Measurements from ENCODE around the gene SH2B3.

DNA sequence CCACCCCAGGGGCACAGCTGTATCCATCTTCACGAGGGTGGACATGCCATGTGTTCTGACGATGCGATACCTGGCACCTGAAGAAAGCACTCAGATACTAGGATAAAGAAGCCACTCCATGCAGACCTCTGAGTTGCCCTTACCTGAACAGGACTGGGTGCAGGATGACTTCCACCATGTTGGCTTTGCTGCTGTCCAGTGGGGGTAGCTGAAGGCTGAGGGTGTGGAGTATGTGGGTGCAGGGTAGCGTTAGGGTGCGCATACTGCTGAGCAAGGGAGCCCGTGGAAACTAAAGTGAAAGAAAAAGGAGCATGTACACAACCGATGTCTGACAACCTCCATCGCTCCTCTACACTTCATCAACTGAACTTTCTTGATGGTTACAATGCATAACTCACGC is 51.3 kb downstream of the SH2B3 start:
- TF ChIP-seq, protein P1, sequence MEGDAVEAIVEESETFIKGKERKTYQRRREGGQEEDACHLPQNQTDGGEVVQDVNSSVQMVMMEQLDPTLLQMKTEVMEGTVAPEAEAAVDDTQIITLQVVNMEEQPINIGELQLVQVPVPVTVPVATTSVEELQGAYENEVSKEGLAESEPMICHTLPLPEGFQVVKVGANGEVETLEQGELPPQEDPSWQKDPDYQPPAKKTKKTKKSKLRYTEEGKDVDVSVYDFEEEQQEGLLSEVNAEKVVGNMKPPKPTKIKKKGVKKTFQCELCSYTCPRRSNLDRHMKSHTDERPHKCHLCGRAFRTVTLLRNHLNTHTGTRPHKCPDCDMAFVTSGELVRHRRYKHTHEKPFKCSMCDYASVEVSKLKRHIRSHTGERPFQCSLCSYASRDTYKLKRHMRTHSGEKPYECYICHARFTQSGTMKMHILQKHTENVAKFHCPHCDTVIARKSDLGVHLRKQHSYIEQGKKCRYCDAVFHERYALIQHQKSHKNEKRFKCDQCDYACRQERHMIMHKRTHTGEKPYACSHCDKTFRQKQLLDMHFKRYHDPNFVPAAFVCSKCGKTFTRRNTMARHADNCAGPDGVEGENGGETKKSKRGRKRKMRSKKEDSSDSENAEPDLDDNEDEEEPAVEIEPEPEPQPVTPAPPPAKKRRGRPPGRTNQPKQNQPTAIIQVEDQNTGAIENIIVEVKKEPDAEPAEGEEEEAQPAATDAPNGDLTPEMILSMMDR (IDR thresholded peaks at IDR 0.05) = no peak
- TF ChIP-seq EZH2 (IDR thresholded peaks at IDR 0.05; ENCODE audit: borderline replicate concordance, insufficient read depth, low read depth, low read length, poor library complexity, severe bottlenecking) = no peak
